WTC11 (cell line): Measurements from ENCODE around the gene LRRFIP2. TPM values are rescaled to one million over a fixed set of nuclear protein-coding genes. Genes with fewer than 3 reads are reported as not detected.
A peak's percentile ranks its signal among the peaks of the same experiment; 100 is the strongest.

Experiments
- ATAC-seq: fragments of 200-7000 bp; cut with Tn5 transposase; 2 replicates; pipeline ENCODE4 v1.10.0; 2021; ENCODE audit warnings: mild to moderate bottlenecking, moderate library complexity
- CTCF ChIA-PET: fragments of 300-600 bp; sonication (Branson Sonifier 250); formaldehyde crosslinking; loops from one replicate; lab custom pipeline; 2021; ENCODE audit warnings: antibody characterized with exemption; lab: Charles Lee
- POLR2A ChIA-PET: fragments of 350-600 bp; sonication (Branson Sonifier 250); formaldehyde crosslinking; loops from one replicate; lab custom pipeline; 2021; ENCODE audit warnings: antibody characterized with exemption; lab: Charles Lee
- DNase-seq: peaks from one replicate; pipeline ENCODE4 v3.0.0; 2021; ENCODE audit warnings: low spot score
- H3K27ac Mint-ChIP-seq: 2 replicates; pipeline ENCODE4 v1.8.0; 2021; ENCODE audit warnings: mixed read lengths
- H3K27me3 Mint-ChIP-seq: 2 replicates; pipeline ENCODE4 v1.8.0; 2021; ENCODE audit warnings: low read depth, mild to moderate bottlenecking, moderate library complexity, mixed read lengths
- H3K36me3 Mint-ChIP-seq: 2 replicates; pipeline ENCODE4 v1.8.0; 2021; ENCODE audit warnings: mixed read lengths
- H3K4me1 Mint-ChIP-seq: 2 replicates; pipeline ENCODE4 v1.8.0; 2022; ENCODE audit warnings: mixed read lengths
- H3K4me3 Mint-ChIP-seq: 2 replicates; pipeline ENCODE4 v1.8.0; 2021; ENCODE audit warnings: mild to moderate bottlenecking, moderate library complexity, mixed read lengths
- H3K9me3 Mint-ChIP-seq: 2 replicates; pipeline ENCODE4 v1.8.0; 2021; ENCODE audit warnings: mixed read lengths
- ATF3 ChIP-seq: sonication (generic); formaldehyde crosslinking; conservative IDR thresholded peaks from 2 replicates; pipeline ENCODE4 v1.8.1; 2022; ENCODE audit warnings: mild to moderate bottlenecking, missing genetic modification reagents
- CREB1 ChIP-seq: sonication (generic); formaldehyde crosslinking; IDR thresholded peaks from 2 replicates; pipeline ENCODE4 v1.8.0; 2023; ENCODE audit warnings: mild to moderate bottlenecking, missing genetic modification reagents
- GABPB1 ChIP-seq: sonication (generic); formaldehyde crosslinking; IDR thresholded peaks from 2 replicates; pipeline ENCODE4 v1.8.1; 2023; ENCODE audit warnings: mild to moderate bottlenecking, missing genetic modification reagents
- MAX ChIP-seq: sonication (generic); formaldehyde crosslinking; IDR thresholded peaks from 2 replicates; pipeline ENCODE4 v1.8.0; 2022; ENCODE audit warnings: mild to moderate bottlenecking, missing genetic modification reagents
- MYBL2 ChIP-seq: sonication (generic); formaldehyde crosslinking; IDR thresholded peaks from 2 replicates; pipeline ENCODE4 v1.8.1; 2023; ENCODE audit warnings: mild to moderate bottlenecking, moderate library complexity, missing genetic modification reagents
- NR2C2 ChIP-seq: sonication (generic); formaldehyde crosslinking; IDR thresholded peaks from 2 replicates; pipeline ENCODE4 v1.8.0; 2022; ENCODE audit warnings: mild to moderate bottlenecking, missing genetic modification reagents
- SMAD3 ChIP-seq: sonication (generic); formaldehyde crosslinking; IDR thresholded peaks from 2 replicates; pipeline ENCODE4 v1.8.0; 2022; ENCODE audit warnings: missing genetic modification reagents, mild to moderate bottlenecking, borderline replicate concordance
- TEAD1 ChIP-seq: sonication (generic); formaldehyde crosslinking; IDR thresholded peaks from 2 replicates; pipeline ENCODE4 v1.8.0; 2022; ENCODE audit warnings: mild to moderate bottlenecking, missing genetic modification reagents
- TEAD4 ChIP-seq: sonication (generic); formaldehyde crosslinking; IDR thresholded peaks from 2 replicates; pipeline ENCODE4 v1.8.0; 2022; ENCODE audit warnings: mild to moderate bottlenecking, missing genetic modification reagents
- TP53 ChIP-seq: sonication (generic); formaldehyde crosslinking; IDR thresholded peaks from 2 replicates; pipeline ENCODE4 v1.8.1; 2023; ENCODE audit warnings: mild to moderate bottlenecking, missing genetic modification reagents
- ZMAT4 ChIP-seq: fragments of 250-450 bp; sonication (Bioruptor Pico); IDR thresholded peaks from 2 replicates; pipeline ENCODE4 v1.9.0; 2021; ENCODE audit warnings: mild to moderate bottlenecking
- ZNF263 ChIP-seq: sonication (generic); formaldehyde crosslinking; IDR thresholded peaks from 2 replicates; pipeline ENCODE4 v1.8.1; 2022; ENCODE audit warnings: low read depth, mild to moderate bottlenecking, moderate library complexity, missing genetic modification reagents
- ZNF396 ChIP-seq: fragments of 250-450 bp; sonication (Bioruptor Pico); IDR thresholded peaks from 2 replicates; pipeline ENCODE4 v1.8.0; 2021; ENCODE audit warnings: mild to moderate bottlenecking, moderate library complexity, borderline replicate concordance
- total RNA-seq: library from RNA; stranded (reverse); gene quantifications from 3 replicates; pipeline ENCODE4 v1.2.3, GENCODE V29; 2021
- TF ChIP-seq, protein P1 (sequence below): fragments of 250-450 bp; sonication (Bioruptor Pico); IDR thresholded peaks from 2 replicates; pipeline ENCODE4 v2.1.2; 2022; ENCODE audit warnings: mild to moderate bottlenecking, moderate library complexity
- TF ChIP-seq, protein P2 (sequence below): fragments of 250-450 bp; sonication (Bioruptor Pico); IDR thresholded peaks from 2 replicates; pipeline ENCODE4 v1.9.0; 2021; ENCODE audit warnings: mild to moderate bottlenecking

LRRFIP2 gene
- total RNA-seq, 1 experiment from 2014 or later, result 23.7 TPM

DNA sequence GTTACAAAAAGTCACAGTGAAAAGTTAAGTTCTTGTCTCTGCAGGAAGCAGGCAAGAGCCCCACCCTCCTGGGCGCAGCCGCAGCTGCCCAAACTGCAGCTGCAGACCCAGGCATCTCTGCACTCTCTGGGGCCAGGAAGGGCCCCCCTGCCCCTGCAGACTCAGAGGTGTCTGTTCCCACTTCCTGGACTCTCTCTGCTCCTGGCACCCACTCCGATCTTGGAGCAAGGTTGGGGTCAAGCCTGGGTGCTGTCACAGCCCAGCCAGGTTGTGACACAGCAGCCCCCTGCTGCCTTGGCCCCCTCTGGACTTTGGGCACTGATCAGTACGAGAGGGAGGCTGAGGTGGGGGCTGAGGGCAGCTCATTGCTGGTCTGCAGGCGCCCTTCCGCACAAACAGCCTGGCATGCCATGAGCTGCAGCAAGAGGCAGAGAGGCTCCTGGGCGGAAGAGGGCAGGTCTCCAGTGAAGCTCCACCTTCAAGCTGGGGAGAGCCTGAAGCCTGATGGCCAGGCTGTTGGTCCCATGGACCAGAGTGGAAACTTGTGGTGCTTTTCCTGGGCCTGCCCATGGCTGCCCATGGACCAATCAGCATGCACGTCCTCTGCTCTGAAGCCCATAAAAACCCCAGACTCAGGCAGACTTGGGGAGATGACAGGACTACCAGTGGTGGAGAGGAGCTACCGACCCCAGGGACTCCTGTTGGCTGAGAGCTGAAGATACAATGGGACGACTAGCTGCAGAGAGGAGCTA is 42.9 kb upstream of the LRRFIP2 start:
- ATAC-seq (no peak), DNase-seq (no peak)
- ChIA-PET CTCF (no interaction called here), POLR2A (no interaction called here)
- TF ChIP-seq ZMAT4 (CRISPR knock-in tag) (no peak), ATF3 (no peak), GABPB1 (CRISPR knock-in tag) (peak; percentile 65; the same call in 1 of the 2 replicates)
- no peak overlapping the region for H3K4me3 Mint-ChIP-seq
- no peaks in the 10 kb centered on the region for H3K36me3 Mint-ChIP-seq
- H3K9me3 Mint-ChIP-seq, result no peaks in the 10 kb centered on the region
- H3K27ac Mint-ChIP-seq, result no peak overlapping the region
- no peaks in the 10 kb centered on the region for H3K4me1 Mint-ChIP-seq
- no peaks in the 10 kb centered on the region for H3K27me3 Mint-ChIP-seq

DNA sequence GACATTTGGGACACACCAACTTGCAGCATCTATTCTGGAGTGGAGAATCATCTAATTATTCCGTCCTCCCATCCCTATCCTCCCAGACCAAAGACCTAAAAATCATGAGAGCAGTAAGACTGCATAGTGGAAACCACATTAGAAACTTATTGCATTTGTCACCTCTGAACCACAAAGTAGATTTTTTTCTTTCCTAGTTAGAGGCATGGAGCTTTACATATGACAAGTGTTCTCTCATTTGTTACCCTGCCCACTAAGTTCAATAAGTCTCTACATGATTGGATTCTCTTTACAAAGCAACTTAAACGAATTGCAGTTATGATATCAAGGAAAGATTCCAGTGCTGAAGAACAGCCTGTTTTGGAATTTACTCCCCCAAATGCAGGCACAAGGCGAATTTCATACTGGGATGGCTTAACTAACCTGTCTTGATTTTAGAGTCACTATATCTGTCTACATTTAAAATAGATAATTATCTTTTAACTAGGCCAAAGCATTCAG is 42.3 kb upstream of the LRRFIP2 start:
- H3K4me3 Mint-ChIP-seq, result no peak overlapping the region
- no peaks in the 10 kb centered on the region for H3K36me3 Mint-ChIP-seq
- H3K4me1 Mint-ChIP-seq, result no peaks in the 10 kb centered on the region
- CTCF ChIA-PET, result no interaction called here
- TF ChIP-seq TP53, result no peak
- TF ChIP-seq MYBL2 (CRISPR knock-in tag), result no peak
- TF ChIP-seq, all 79 proteins: peak for 0
- Mint-ChIP-seq H3K27ac (no peak overlapping the region), H3K9me3 (no peaks in the 10 kb centered on the region), H3K27me3 (no peaks in the 10 kb centered on the region)
- ATAC-seq (no peak), DNase-seq (no peak)
- POLR2A ChIA-PET, result no interaction called here

- TF ChIP-seq SMAD3 (no peak), ZNF396 (CRISPR knock-in tag) (no peak), TEAD4 (CRISPR knock-in tag) (no peak), ZNF263 (CRISPR knock-in tag) (no peak), NR2C2 (CRISPR knock-in tag) (no peak), TEAD1 (no peak), CREB1 (CRISPR knock-in tag) (no peak), MAX (CRISPR knock-in tag) (no peak)
- TF ChIP-seq, protein P1, sequence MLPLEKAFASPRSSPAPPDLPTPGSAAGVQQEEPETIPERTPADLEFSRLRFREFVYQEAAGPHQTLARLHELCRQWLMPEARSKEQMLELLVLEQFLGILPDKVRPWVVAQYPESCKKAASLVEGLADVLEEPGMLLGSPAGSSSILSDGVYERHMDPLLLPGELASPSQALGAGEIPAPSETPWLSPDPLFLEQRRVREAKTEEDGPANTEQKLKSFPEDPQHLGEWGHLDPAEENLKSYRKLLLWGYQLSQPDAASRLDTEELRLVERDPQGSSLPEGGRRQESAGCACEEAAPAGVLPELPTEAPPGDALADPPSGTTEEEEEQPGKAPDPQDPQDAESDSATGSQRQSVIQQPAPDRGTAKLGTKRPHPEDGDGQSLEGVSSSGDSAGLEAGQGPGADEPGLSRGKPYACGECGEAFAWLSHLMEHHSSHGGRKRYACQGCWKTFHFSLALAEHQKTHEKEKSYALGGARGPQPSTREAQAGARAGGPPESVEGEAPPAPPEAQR (CRISPR knock-in tag), result no peak
- TF ChIP-seq, protein P2, sequence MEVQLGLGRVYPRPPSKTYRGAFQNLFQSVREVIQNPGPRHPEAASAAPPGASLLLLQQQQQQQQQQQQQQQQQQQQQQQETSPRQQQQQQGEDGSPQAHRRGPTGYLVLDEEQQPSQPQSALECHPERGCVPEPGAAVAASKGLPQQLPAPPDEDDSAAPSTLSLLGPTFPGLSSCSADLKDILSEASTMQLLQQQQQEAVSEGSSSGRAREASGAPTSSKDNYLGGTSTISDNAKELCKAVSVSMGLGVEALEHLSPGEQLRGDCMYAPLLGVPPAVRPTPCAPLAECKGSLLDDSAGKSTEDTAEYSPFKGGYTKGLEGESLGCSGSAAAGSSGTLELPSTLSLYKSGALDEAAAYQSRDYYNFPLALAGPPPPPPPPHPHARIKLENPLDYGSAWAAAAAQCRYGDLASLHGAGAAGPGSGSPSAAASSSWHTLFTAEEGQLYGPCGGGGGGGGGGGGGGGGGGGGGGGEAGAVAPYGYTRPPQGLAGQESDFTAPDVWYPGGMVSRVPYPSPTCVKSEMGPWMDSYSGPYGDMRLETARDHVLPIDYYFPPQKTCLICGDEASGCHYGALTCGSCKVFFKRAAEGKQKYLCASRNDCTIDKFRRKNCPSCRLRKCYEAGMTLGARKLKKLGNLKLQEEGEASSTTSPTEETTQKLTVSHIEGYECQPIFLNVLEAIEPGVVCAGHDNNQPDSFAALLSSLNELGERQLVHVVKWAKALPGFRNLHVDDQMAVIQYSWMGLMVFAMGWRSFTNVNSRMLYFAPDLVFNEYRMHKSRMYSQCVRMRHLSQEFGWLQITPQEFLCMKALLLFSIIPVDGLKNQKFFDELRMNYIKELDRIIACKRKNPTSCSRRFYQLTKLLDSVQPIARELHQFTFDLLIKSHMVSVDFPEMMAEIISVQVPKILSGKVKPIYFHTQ (CRISPR knock-in tag), result no peak
- Mint-ChIP-seq H3K27ac (no peak overlapping the region), H3K9me3 (no peaks in the 10 kb centered on the region), H3K4me1 (no peaks in the 10 kb centered on the region), H3K4me3 (no peak overlapping the region), H3K27me3 (no peaks in the 10 kb centered on the region), H3K36me3 (no peaks in the 10 kb centered on the region)
- POLR2A ChIA-PET, result interaction anchor here (0.7 kb wide), 1 partner anchor 51 kb away, joined by 5 read pairs; no protein-coding TSS in a partner anchor
- DNase-seq (peak; percentile 40), ATAC-seq (peak; percentile 87)
- CTCF ChIA-PET, result interaction anchor here (0.7 to 1.3 kb wide), 6 partner anchors 9 to 363 kb away, joined by 3 to 4 read pairs (median 3); no protein-coding TSS in a partner anchor
These were observed 39.7 kb upstream of the LRRFIP2 start for GRCh38 chr3:37214076-37214475.
